Activated CD4-positive, alpha-beta T cell treated with anti-CD3 and anti-CD28 coated beads, Interleukin-2, amount 50 U/mL, for 24 hours (primary cell): Measurements from ENCODE around the gene LRRTM4.
"Not testable (repeated sequence)": the region's sequence is repeated elsewhere in the genome, so short reads cannot be mapped to it uniquely, and the experiment has no call there.

Source experiments
- DNase-seq, 2 donors: peaks; one replicate each; pipeline ENCODE4 v3.0.0-alpha.2; 2020; ENCODE audit warnings: low read depth in 1 of 2, low spot score in 1 of 2

Gene LRRTM4

GRCh38 chr2:76921006-76921405, 601.2 kb downstream of the LRRTM4 start:
- DNase-seq: no peak

DNA sequence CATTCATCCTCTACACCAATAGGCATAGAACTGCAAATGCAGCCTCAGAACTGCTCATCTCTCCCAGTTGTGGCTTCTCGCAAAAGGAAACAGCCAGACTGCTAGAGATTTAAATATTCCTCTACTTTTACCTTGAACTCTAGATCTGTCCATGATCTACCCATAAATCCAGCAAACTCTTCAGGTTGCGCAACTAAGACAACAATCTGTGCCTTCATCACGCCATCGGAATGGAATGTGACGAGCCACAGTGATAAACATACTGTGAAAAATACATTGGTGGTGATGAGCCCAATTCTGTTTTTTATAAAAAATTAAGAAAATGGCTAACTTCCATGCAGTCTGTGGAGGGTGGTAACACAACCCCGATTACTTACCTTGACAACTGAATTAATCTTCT, 626.7 kb downstream of the LRRTM4 start:
- DNase-seq: no peak

GRCh38 chr2:76870581-76870980, 651.6 kb downstream of the LRRTM4 start:
- no peak for DNase-seq

GRCh38 chr2:76870011-76870410, 652.2 kb downstream of the LRRTM4 start:
- no peak for DNase-seq

GRCh38 chr2:76867854-76868253, 654.3 kb downstream of the LRRTM4 start:
- DNase-seq: no peak

GRCh38 chr2:76866464-76866863, 655.7 kb downstream of the LRRTM4 start:
- DNase-seq: no peak

GRCh38 chr2:76862901-76863300, 659.3 kb downstream of the LRRTM4 start:
- DNase-seq: no peak

DNA sequence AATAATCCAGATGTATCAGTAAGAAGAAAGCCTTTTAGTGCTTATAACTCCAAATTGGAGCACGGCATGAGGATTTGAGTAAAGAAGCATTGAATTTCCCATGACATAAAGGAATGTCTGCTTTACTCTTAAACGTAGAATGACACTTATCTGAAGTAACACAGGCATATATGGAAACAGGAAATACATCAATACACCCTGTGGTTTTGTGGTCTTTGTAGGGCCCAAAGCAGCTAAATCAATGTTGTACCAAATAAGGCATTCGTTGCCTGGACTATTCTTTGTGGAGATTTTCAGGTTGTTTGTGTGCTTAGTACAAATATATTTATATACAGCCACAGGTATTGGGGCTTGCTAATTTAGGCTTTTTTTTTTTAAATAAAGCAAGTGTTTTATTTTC, 660.5 kb downstream of the LRRTM4 start:
- no peak for DNase-seq

GRCh38 chr2:76851000-76851399, 671.2 kb downstream of the LRRTM4 start:
- no peak for DNase-seq

- no peak for DNase-seq
Measured at GRCh38 chr2:76849086-76849485, 673.1 kb downstream of the LRRTM4 start.

GRCh38 chr2:76839826-76840225, 682.4 kb downstream of the LRRTM4 start:
- no peak for DNase-seq

DNA sequence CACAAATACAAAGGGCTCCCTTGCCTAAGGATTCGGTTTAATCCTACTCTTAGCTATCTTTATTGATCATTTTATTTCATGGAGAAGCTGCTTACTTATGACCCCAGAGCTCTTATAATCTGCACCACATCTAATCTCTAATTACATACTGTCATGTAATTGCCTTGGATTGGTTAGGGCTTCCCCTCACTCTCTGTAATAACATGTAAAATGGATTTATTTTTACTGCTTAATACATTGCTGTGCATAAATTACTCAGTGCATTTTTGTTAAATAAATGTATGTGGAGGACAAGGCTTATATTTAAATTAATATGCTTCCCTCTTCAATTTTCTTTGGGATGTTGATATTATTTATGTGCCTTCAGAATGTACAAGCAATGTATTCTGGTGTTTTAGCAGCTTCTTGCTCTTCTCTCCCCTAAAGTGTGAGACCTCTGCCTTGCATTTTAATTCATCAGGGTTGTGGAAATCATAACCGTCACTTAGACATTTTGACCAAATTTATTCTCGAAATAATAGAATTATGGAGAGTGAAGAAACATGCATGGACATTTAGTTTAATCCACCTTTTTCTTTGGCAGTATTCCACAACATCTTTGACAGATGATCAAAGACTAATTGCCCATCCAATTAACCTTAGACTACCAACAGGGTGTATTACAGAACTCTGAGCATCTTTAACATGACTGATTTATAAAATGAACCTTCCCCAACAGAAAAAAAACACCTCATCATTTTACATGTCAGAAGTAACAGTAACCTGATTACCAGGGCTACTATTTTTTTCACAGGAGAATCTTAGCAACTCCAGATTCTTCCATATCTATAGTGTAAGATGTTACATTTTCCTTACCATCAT, 692.6 kb downstream of the LRRTM4 start:
- DNase-seq: no peak

DNA sequence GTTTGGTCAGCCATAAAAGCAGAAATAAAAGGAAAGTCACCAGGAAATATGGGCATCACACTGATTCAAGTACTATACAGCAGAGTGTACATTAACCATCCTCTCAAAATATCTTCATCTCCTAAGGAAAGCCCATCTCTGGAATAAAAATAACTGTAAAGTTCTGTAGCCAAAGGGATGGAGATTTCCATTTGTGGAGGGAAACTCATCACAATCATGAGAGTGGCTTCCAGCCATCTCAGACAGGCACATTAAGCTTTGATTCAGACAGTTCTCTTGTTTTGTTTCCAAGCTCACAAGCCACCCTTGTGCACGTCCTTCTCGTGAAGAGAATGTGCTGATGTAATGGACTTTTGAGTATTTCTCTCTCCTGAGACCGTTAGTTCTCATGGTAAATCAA, 695.5 kb downstream of the LRRTM4 start:
- DNase-seq: no peak

DNA sequence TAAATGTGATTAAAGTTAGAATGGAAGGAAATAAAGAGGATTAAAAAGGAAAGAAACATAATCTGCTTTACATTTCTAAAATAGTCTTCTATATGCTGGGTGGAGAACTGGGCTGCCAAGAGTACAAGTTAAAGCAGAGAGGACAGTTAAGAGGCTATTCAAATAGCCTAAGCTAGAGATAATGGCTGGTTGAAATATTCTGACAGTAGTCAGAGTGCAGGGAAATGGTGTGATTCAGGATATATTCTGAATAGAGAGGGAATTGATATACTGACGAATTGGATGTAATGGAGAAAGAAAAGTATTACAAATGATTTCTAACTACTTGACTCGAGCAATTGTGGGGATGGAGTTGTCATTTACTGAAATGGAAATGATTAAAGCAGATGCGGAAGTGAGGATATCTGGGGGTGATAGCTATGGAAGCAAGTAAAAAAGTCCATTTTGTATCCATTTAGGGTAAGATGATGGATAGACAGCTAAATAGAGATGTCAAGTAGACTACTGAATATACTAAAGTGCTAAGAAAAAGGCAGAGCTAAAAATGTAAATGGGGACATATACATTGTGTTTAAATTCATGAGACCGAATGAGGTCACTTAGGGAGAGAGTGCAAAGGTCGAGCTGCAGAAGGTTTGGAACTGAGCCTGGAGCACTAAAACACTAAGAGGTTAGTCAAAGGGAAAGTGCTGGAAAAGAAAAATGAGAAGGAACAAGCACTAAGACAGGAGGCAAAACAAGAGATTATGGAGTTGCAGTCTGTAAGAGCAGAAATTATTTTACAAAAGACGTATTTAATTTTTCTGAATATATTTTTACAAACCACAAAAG, 696.8 kb downstream of the LRRTM4 start:
- no peak for DNase-seq

DNA sequence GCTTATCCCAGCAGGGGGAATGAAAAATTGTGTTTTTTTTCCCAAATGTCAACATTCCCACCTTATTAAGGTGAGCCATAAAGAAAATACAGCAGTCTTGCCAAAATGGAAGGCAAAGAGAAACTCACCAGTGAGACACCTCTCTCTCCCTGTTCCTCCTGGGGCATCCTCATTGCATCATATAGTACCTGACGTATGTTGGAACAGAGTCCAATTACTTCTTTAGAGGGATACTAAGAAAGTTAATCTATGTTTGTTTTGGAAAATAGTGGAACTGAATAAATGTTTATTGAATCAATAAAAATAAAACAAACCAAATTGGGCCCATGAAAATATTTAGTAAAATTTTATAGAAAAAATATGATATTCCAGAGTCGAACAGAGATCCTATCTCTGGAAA, 700.4 kb downstream of the LRRTM4 start:
- DNase-seq: no peak

- DNase-seq: no peak
Measured at GRCh38 chr2:76813084-76813483, 709.1 kb downstream of the LRRTM4 start.

DNA sequence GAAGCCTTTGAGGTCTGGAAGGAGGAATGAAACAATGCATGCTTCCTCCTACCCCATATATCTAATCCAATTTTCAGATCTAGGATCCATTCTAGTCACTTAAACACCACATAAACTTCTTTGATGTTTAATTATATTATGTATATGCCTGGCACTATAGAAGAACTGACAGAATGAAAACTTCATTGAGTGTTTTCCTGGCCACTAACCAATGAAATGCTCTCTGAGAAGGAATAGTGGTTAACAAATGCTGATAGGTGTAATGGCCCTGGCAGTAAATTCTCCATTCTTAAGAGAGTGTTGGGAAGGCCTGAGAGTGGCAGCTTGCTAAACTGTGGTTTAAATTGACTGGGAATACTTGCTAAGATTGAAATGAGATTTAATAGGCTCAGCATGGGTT, 710.0 kb downstream of the LRRTM4 start:
- DNase-seq: no peak

- no peak for DNase-seq
Measured at GRCh38 chr2:76809136-76809535, 713.0 kb downstream of the LRRTM4 start.

GRCh38 chr2:76808732-76809131, 713.4 kb downstream of the LRRTM4 start:
- no peak for DNase-seq

DNA sequence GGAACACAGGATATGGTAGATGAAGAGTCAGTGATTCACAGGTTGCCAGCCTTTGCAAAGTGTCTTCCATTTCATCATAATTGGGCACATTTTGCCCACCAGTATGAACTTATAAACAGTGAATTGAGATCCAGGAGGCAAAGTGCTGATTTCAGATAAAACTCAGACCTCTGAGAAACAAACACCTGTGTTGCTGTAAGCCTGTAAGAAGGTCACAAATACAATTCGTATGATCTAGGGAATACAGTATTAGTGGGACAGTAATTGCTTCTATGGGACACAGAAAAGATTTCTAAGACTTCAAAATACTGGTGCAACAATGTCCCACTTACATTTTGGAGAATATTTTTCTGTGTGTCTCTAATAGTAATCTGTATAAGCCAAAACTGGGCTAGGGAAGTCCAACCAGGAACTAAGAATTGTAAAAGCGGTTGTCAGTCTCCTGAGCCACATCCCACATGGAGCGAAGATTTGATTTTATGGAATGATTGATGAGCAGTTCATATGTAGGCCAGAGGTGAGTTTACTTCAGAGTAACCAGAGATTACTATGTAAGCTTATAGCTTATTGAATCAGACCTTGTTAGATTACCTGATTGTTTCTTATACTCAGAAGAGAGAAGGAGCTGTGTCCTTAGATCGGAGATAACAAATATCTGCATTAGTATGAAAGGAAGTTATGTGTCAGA, 728.4 kb downstream of the LRRTM4 start:
- no peak for DNase-seq

DNA sequence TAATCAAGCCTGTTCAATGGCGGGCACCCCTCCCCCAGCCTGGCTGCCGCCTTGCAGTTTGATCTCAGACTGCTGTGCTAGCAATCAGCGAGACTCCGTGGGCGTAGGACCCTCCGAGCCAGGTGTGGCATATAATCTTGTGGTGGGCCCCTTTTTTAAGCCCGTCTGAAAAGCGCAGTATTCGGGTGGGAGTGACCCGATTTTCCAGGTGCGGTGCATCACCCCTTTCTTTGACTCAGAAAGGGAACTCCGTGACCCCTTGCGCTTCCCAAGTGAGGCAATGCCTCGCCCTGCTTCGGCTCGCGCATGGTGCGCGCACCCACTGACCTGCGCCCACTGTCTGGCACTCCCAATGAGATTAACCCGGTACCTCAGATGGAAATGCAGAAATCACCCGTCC, 740.9 kb downstream of the LRRTM4 start:
- DNase-seq: not testable (repeated sequence)

DNA sequence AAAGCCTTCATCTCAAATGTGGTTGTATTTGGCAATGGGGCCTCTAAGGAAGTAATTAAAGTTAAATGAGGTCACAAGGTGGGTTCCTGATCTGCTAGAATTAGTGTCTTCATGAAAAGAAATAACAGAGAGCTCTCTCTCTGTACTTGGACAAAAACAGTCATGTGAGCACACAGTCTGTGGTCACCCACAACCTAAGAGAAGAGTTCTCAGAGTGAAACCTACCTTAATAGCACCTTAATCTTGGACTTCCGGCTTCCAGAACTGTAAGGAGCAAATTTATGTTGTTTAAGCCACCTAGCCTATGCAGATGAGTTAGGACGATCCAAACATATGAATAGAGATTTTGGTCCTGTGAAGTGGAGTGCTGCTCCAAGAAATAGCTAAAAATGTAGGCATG, 758.9 kb downstream of the LRRTM4 start:
- no peak for DNase-seq
